ENCODE measurements around the gene PNPT1. TPM values are rescaled to one million over a fixed set of nuclear protein-coding genes. Genes with fewer than 3 reads are reported as not detected.

The PNPT1 gene
- total and polyA plus RNA-seq, 2 of the 8 experiments (the other 6 are each of a cell fraction or from before 2014, with no cell fraction given), result 8.3 to 40.2 TPM

- no peak for TF ChIP-seq KDM1A (IDR thresholded peaks at IDR 0.05; ENCODE audit: borderline replicate concordance, low read length)
- no peak for TF ChIP-seq JUND (IDR thresholded peaks at IDR 0.05; ENCODE audit: low read length)
- TF ChIP-seq PHF8 (conservative IDR thresholded peaks at IDR 0.05; ENCODE audit: low read depth, low read length), result no peak
- TF ChIP-seq RFX5 (IDR thresholded peaks at IDR 0.05; ENCODE audit: borderline replicate concordance, low read depth, low read length), result no peak
- TF ChIP-seq TAF7 (optimal IDR thresholded peaks at IDR 0.05; ENCODE audit: borderline replicate concordance, low read depth, low read length), result no peak
These were observed 41.1 kb upstream of the PNPT1 start (continued) for GRCh38 chr2:55734726-55735125.
